Mesenchymal stem cell (in vitro differentiated cells and primary cell): ENCODE measurements around the gene TNFRSF25.

Experiments
- DNase-seq: peaks from one replicate; pipeline ENCODE4 v3.0.0-alpha.2; 2013
- H2AFZ ChIP-seq: one replicate; pipeline ENCODE4 v1.6.1; 2013; ENCODE audit warnings: low read depth, mild to moderate bottlenecking, control low read depth, inconsistent platforms, low read length, moderate library complexity
- H2AK5ac ChIP-seq: 2 replicates; pipeline ENCODE4 v1.6.1; 2013; ENCODE audit warnings: low read length, moderate library complexity, mild to moderate bottlenecking, inconsistent platforms; ENCODE audit not compliant: severe bottlenecking
- H2BK120ac ChIP-seq: one replicate; pipeline ENCODE4 v1.6.1; 2013; ENCODE audit warnings: low read depth, mild to moderate bottlenecking, inconsistent platforms, low read length, moderate library complexity
- H2BK12ac ChIP-seq, 2 experiments: one replicate each; pipeline ENCODE4 v1.6.1; 2013; ENCODE audit warnings: inconsistent platforms in 2 of 2, low read length in 2 of 2, mild to moderate bottlenecking in 2 of 2, moderate library complexity in 2 of 2, control low read depth in 1 of 2
- H2BK15ac ChIP-seq: one replicate; pipeline ENCODE4 v1.6.1; 2013; ENCODE audit warnings: mild to moderate bottlenecking, low read depth, inconsistent platforms; ENCODE audit not compliant: poor library complexity, severe bottlenecking
- H2BK5ac ChIP-seq: 2 replicates; pipeline ENCODE4 v1.6.1; 2013; ENCODE audit warnings: low read depth, mild to moderate bottlenecking, low read length, control low read depth, inconsistent platforms; ENCODE audit not compliant: poor library complexity, severe bottlenecking
- H3K14ac ChIP-seq, 2 experiments: one replicate each; pipeline ENCODE4 v1.6.1; 2013; ENCODE audit warnings: inconsistent platforms in 2 of 2, low read length in 2 of 2, control low read depth in 1 of 2, mild to moderate bottlenecking in 1 of 2, moderate library complexity in 1 of 2
- H3K18ac ChIP-seq, 2 experiments: one replicate each; pipeline ENCODE4 v1.6.1; 2013; ENCODE audit warnings: inconsistent platforms in 2 of 2, low read length in 2 of 2, control low read depth in 1 of 2, low read depth in 1 of 2, mild to moderate bottlenecking in 1 of 2
- H3K23ac ChIP-seq, 2 experiments: one replicate each; pipeline ENCODE4 v1.6.1; 2013; ENCODE audit warnings: inconsistent platforms in 2 of 2, low read length in 2 of 2, mild to moderate bottlenecking in 2 of 2, moderate library complexity in 2 of 2, control low read depth in 1 of 2
- H3K27ac ChIP-seq: 2 replicates; pipeline ENCODE4 v1.5.1; 2013; ENCODE audit warnings: mild to moderate bottlenecking, moderate library complexity, low read length, control low read depth, inconsistent platforms; ENCODE audit not compliant: poor library complexity, severe bottlenecking
- H3K27me3 ChIP-seq, 2 experiments: 2 replicates each; pipeline versions ENCODE4 v1.6.1 to v1.7.0; 2013; ENCODE audit warnings: low read length in 2 of 2, mild to moderate bottlenecking in 2 of 2, moderate library complexity in 2 of 2, control low read depth in 1 of 2, inconsistent platforms in 1 of 2; ENCODE audit not compliant: control insufficient read depth in 1 of 2, insufficient read depth in 1 of 2
- H3K36me3 ChIP-seq, 2 experiments: 2 replicates each; pipeline versions ENCODE4 v1.6.1 to v1.7.0; 2013; ENCODE audit warnings: low read length in 2 of 2, control low read depth in 1 of 2, inconsistent platforms in 1 of 2, low read depth in 1 of 2, mild to moderate bottlenecking in 1 of 2; ENCODE audit not compliant: insufficient read depth in 2 of 2, control insufficient read depth in 1 of 2
- H3K4ac ChIP-seq, 2 experiments: one replicate each; pipeline ENCODE4 v1.6.1; 2013; ENCODE audit warnings: inconsistent platforms in 2 of 2, low read length in 2 of 2, mild to moderate bottlenecking in 2 of 2, moderate library complexity in 2 of 2, control low read depth in 1 of 2, low read depth in 1 of 2
- H3K4me1 ChIP-seq: 2 replicates; pipeline ENCODE4 v1.6.1; 2013; ENCODE audit warnings: low read depth, low read length, control low read depth; ENCODE audit not compliant: control insufficient read depth, insufficient read depth
- H3K4me2 ChIP-seq: 2 replicates; pipeline ENCODE4 v1.6.1; 2013; ENCODE audit warnings: low read length, mild to moderate bottlenecking, inconsistent platforms; ENCODE audit not compliant: poor library complexity, severe bottlenecking
- H3K4me3 ChIP-seq, 2 experiments: 2 replicates each; pipeline versions ENCODE4 v1.5.1 to v1.7.0; 2013; ENCODE audit warnings: low read length in 2 of 2, mild to moderate bottlenecking in 2 of 2, control low read depth in 1 of 2, low read depth in 1 of 2; ENCODE audit not compliant: insufficient read depth in 1 of 2
- H3K79me1 ChIP-seq: replicated peaks from 2 replicates; pipeline ENCODE4 v1.6.1; 2013; ENCODE audit warnings: mild to moderate bottlenecking, control low read depth, low read length, inconsistent platforms; ENCODE audit not compliant: poor library complexity, severe bottlenecking
- H3K9ac ChIP-seq: 2 replicates; pipeline ENCODE4 v1.7.0; 2013; ENCODE audit warnings: mild to moderate bottlenecking, low read length, moderate library complexity
- H3K9me3 ChIP-seq: 2 replicates; pipeline ENCODE4 v1.7.0; 2013; ENCODE audit warnings: mild to moderate bottlenecking, low read length; ENCODE audit not compliant: control insufficient read depth
- H4K8ac ChIP-seq: one replicate; pipeline ENCODE4 v1.6.1; 2013; ENCODE audit warnings: inconsistent platforms, mild to moderate bottlenecking, low read length, moderate library complexity
- H4K91ac ChIP-seq: one replicate; pipeline ENCODE4 v1.6.1; 2013; ENCODE audit warnings: mild to moderate bottlenecking, low read length, inconsistent platforms
- WGBS: methylation state at CpG from one replicate; pipeline ENCODE4 v1.1.7; 2013; ENCODE audit warnings: mixed read lengths; 5-methylcytosine and 5-hydroxymethylcytosine counted together

TNFRSF25 gene

DNA sequence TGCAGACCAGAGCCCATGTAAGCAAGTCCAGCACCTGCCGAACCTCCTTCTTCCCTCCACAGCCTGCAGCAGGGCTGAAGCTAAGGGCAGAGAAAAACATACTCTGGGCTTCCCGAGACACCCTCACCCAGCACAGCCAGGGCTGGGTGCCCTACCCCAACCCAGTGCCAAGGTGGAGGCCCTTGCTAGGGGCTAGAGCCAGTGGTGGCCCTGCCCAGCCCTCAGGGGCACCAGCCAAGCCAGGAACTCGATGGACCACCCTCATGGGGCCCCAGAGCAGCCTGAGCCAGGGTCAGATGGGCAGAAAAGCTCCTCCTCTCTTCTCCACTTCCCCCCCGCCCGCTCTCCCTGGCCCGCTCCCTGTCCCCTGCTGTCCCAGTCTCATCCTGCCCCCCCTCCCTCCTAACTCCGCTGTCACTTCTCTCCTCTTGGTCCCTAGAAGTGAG, 15.9 kb downstream of the TNFRSF25 start:
- Histone ChIP-seq H2BK15ac (no peak overlapping the region), H3K27ac (no peak overlapping the region), H2AK5ac (no peak overlapping the region), H3K79me1 (no peaks in the 10 kb centered on the region), H4K8ac (no peak overlapping the region), H3K36me3 (no peaks in the 10 kb centered on the region), H2AFZ (no peak overlapping the region), H4K91ac (no peak overlapping the region), H3K4me1 (peaks cover 23% of the 10 kb centered on the region), H3K14ac (no peak overlapping the region), H2BK5ac (no peak overlapping the region), H2BK120ac (no peak overlapping the region), H3K9me3 (no peaks in the 10 kb centered on the region), H3K4me2 (no peak overlapping the region), H3K18ac (no peak overlapping the region), H3K4ac (no peak overlapping the region), H3K27me3 (peaks cover 60 to 78% of the 10 kb centered on the region in 2 experiments), H2BK12ac (no peak overlapping the region), H3K23ac (no peak overlapping the region), H3K9ac (no peak overlapping the region), H3K4me3 (no peak overlapping the region)
- no peak for DNase-seq
- 75% methylated on average over 3 of the region's 7 CpGs for WGBS

DNA sequence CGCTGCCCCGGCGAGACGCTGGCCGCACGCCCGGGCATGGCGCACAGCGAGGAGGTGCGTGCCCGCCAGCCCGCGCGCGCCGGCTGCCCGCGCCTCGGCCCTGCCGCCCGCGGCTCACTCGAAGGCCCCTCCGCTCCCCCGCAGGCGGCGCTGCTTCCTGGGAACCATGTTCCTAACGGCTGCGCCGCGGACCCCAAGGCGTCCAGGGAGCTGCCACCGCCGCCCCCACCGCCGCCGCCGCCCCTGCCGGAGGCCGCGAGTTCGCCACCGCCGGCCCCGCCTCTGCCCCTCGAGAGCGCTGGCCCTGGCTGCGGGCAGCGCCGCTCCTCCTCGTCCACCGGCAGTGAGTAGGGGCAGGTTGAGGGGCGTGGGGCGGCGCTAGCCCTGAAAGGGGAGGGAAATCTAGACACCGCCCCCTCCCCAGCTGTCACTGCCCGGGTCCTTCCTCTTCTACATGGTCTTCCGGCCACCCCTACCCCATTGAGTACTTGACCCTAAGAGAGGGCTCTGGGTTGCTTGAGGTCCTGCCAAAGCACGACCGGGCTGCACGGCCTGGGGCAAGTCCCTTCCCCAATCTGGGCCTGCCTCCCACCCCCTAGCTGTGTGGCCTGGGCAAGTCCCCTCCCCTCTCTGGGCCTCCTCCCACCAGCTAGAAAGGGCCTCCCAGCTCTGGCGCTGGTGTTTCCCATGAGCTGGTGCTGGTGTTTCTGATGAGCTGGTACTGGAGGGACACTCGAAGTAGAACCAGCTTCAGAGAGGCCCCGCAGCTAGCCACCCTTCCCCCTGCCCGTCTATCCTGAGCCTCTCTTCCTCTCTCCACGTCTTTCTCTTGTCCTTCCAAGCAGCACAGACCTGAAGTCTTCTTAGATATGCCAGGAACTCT, 17.0 kb downstream of the TNFRSF25 start:
- H3K14ac ChIP-seq, result no peak overlapping the region
- H3K4ac ChIP-seq, result no peak overlapping the region
- H3K36me3 ChIP-seq, result no peaks in the 10 kb centered on the region
- H3K18ac ChIP-seq, result no peak overlapping the region
- no peaks in the 10 kb centered on the region for H3K9me3 ChIP-seq
- H3K79me1 ChIP-seq, result no peaks in the 10 kb centered on the region
- no peak overlapping the region for H3K9ac ChIP-seq
- no peak overlapping the region for H2AFZ ChIP-seq
- H3K4me2 ChIP-seq, result peak overlapping the region; percentile 47
- no peak overlapping the region for H4K8ac ChIP-seq
- H2AK5ac ChIP-seq, result no peak overlapping the region
- no peak overlapping the region for H3K23ac ChIP-seq
- peaks cover 60 to 83% of the 10 kb centered on the region in 2 experiments for H3K27me3 ChIP-seq
- H2BK15ac ChIP-seq, result no peak overlapping the region
- peaks cover 24% of the 10 kb centered on the region for H3K4me1 ChIP-seq
- peak; percentile 18 for DNase-seq
- H2BK12ac ChIP-seq, result no peak overlapping the region
- 9% methylated on average over 30 of the region's 66 CpGs for WGBS
- H2BK5ac ChIP-seq, result no peak overlapping the region
- H3K27ac ChIP-seq, result no peak overlapping the region
- no peak overlapping the region for H4K91ac ChIP-seq
- no peak overlapping the region for H2BK120ac ChIP-seq
- no peak overlapping the region for H3K4me3 ChIP-seq

DNA sequence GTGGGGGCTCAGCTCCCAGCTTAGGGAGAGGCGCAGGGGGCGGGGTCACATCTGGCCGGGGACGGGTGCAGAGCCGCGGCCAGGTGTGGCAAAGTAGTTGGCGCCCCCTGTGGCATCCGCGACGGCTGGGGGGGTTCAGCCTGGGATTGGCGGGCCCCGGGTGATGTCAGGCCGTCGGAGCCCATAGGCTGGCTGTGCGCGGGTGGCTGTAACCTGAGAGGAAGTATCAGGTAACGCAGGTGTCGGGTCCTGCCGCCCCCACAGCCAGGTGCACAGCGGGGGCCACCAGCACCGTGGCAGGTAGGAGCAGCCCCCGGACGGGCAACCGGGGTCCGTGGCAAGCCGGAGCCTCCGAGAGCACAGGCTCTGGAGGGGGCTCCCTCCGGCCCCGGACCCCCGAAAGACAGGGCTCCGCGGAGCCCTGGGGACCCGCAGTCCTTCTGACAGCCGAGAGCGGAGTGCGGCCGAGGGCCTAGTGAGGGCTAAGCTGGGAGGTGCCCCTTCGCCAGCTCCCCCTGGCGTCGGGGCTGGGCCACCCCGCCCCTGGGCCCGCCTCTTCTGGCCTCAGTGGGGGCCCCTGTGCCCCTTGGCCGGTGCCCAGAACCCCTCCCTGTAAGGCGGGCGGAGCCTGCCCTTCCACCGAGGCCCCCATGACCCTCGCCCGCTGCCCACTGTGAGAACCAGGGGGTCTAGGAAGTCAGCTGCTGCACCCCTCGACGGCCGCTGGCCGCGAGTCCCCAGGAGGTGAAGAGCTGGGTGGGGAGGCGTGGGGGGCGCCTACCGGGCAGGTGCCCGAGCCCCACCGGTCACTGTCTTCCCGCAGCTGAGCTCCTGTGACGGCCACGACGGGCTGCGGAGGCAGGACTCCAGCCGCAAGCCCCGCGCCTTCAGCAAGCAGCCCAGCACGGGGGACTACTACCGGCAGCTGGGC, 17.9 kb downstream of the TNFRSF25 start:
- peaks cover 24% of the 10 kb centered on the region for H3K4me1 ChIP-seq
- peak overlapping the region; percentile 47 for H3K4me2 ChIP-seq
- no peak for DNase-seq
- H3K36me3 ChIP-seq, result no peaks in the 10 kb centered on the region
- no peak overlapping the region for H2AFZ ChIP-seq
- no peak overlapping the region for H2AK5ac ChIP-seq
- H3K4ac ChIP-seq, result no peak overlapping the region
- H3K9ac ChIP-seq, result no peak overlapping the region
- H3K9me3 ChIP-seq, result no peaks in the 10 kb centered on the region
- H4K8ac ChIP-seq, result peak overlapping the region; percentile 48
- H3K23ac ChIP-seq, result no peak overlapping the region
- H4K91ac ChIP-seq, result no peak overlapping the region
- H3K18ac ChIP-seq, result peak overlapping the region in 1 of 2 experiments; percentile 14
- no peak overlapping the region for H2BK15ac ChIP-seq
- no peak overlapping the region for H2BK120ac ChIP-seq
- H2BK5ac ChIP-seq, result no peak overlapping the region
- H3K14ac ChIP-seq, result no peak overlapping the region
- H2BK12ac ChIP-seq, result no peak overlapping the region
- 4% methylated on average over 50 of the region's 68 CpGs for WGBS
- H3K27ac ChIP-seq, result no peak overlapping the region
- no peaks in the 10 kb centered on the region for H3K79me1 ChIP-seq
- H3K4me3 ChIP-seq, result no peak overlapping the region
- peaks cover 60 to 83% of the 10 kb centered on the region in 2 experiments for H3K27me3 ChIP-seq
